GM13976 (cell line): ENCODE measurements around the gene EEF1AKMT2.

Experiments used
- DNase-seq: peaks from one replicate; pipeline ENCODE4 v3.0.0; 2012; ENCODE audit warnings: low spot score
- CTCF ChIP-seq: IDR thresholded peaks from 2 replicates; pipeline ENCODE4 v1.5.1; 2012; ENCODE audit warnings: borderline replicate concordance, mild to moderate bottlenecking; ENCODE audit not compliant: insufficient read depth; ENCODE audit errors: extremely low read depth, missing control alignments, control extremely low read depth
- in situ Hi-C: fragments of 300-500 bp; cut with MboI; formaldehyde crosslinking; loops from one replicate; pipeline ENCODE4 v1.12.0; 2022; ENCODE audit warnings: low sequenced_read_pairs, mixed read lengths, inconsistent platforms; ENCODE audit not compliant: unreplicated experiment

The EEF1AKMT2 gene

GRCh38 chr10:124728071-124728829 lies 63.4 kb downstream of the EEF1AKMT2 start:
- no peak for DNase-seq
- no peak for TF ChIP-seq CTCF
- in situ Hi-C loops = no loop called here

DNA sequence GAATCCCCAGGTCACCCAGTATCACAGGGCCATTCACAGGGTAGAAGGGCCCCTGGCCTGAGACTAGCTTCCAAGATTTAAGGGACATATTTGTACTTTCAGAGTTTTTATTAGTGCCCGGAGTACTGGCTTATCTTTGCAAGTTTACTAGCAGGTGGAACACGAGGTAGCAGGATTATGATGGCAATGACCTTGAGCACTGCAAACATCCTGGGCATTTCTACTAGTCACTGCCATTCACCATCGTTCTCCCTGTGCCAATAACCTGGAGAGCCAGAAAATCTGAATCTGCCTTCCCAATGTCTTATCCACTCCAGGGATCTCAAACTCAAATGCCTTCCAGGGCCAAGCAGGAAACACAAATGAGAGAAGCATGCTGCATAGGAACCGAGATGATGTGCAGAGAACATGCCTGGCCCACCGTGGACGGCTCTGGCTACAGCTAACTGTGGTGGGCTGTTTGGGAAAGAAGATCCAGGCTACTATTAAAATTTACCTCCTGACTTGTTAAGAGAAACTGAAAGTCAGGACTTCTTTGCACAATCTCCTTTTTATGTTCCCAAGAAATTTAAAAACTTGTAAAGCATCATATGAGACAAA lies 64.2 kb downstream of the EEF1AKMT2 start:
- no peak for TF ChIP-seq CTCF
- no peak for DNase-seq
- in situ Hi-C loops = no loop called here

DNA sequence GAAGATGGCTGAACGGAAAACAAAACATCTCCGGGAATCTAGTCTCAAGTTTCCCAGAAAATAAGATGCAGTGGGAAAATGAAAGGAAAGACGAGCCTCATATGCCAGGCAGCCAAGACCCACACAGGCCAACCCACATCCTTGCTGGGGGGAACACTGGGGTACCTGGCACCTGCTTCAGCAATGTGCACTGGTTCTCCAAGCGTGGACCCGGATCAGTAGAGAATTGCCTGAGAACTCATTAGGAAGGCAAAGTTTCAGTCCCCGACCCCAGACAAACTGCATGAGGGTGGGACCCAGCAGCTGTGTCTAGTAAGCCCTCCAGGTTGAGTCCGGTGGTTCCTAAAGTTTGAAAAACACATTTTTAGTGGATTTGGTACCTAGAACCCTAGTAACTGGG lies 65.9 kb downstream of the EEF1AKMT2 start:
- no peak for DNase-seq
- in situ Hi-C loops = no loop called here
- TF ChIP-seq CTCF = no peak

DNA sequence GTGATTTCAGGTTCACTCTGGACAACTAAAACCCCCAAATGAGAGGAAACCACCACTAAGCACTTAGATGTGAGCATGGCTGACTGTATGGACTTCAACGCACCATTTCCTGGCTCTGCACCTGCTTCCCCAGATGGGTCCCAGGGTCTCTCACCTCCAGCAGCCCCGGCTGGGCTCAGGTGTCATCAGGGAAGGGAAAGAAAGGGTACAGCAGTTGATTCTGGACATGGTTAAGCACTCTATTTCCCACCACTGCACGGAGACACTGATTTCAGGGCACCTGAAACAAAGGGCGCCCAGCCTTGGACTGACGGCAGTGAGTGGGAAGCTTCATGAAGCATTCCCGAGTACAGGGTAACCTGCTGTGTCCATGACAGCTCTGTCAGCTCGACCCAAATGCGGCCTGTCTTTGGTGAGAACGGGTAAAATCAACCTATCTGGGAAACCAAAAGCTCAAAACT lies 66.5 kb downstream of the EEF1AKMT2 start:
- in situ Hi-C loops = no loop called here
- no peak for TF ChIP-seq CTCF
- DNase-seq = no peak

- no peak for TF ChIP-seq CTCF
- in situ Hi-C loops = no loop called here
- no peak for DNase-seq
Measured at GRCh38 chr10:124724279-124725027, 67.2 kb downstream of the EEF1AKMT2 start.

- no peak for DNase-seq
- in situ Hi-C loops = no loop called here
- TF ChIP-seq CTCF = no peak
Measured at GRCh38 chr10:124723826-124724225, 67.9 kb downstream of the EEF1AKMT2 start.
